PC-9 (cell line): ENCODE results near the gene RBM12. TPM values are rescaled to one million over a fixed set of nuclear protein-coding genes. Genes with fewer than 3 reads are reported as not detected.
"Not testable (repeated sequence)": the region's sequence is repeated elsewhere in the genome, so short reads cannot be mapped to it uniquely, and the experiment has no call there.

Experiments
- BruUV-seq: library from RNA; stranded (reverse); fragments of 400-500 nt; replicated peaks from 2 replicates; lab custom pipeline; 2021; lab: Mats Ljungman, UMichigan
- CTCF ChIA-PET: fragments of 300-600 bp; sonication (Branson Sonifier 250); formaldehyde crosslinking; loops from one replicate; lab custom pipeline; 2022; ENCODE audit warnings: antibody characterized with exemption; lab: Charles Lee
- POLR2A ChIA-PET: fragments of 300-600 bp; sonication (Branson Sonifier 250); formaldehyde crosslinking; loops from one replicate; lab custom pipeline; 2022; ENCODE audit warnings: antibody characterized with exemption; ENCODE audit not compliant: unreplicated experiment; lab: Charles Lee
- DNase-seq, 2 experiments: peaks; one replicate each; pipeline versions ENCODE4 v3.0.0 to v3.0.0-alpha.2; 2015 to 2022; ENCODE audit warnings: mixed read lengths in 1 of 2
- H2AFZ ChIP-seq: fragments of 200-600 bp; sonication (generic); 2 replicates; pipeline ENCODE4 v1.8.1; 2017; ENCODE audit warnings: antibody characterized with exemption
- H3F3A ChIP-seq: fragments of 200-600 bp; sonication (generic); 2 replicates; pipeline ENCODE4 v1.8.1; 2017; ENCODE audit warnings: antibody characterized with exemption, mild to moderate bottlenecking, low read depth; ENCODE audit not compliant: insufficient read depth
- H3K27ac ChIP-seq: fragments of 200-600 bp; sonication (generic); 2 replicates; pipeline ENCODE4 v1.6.1; 2016; ENCODE audit warnings: mixed run types
- H3K27me3 ChIP-seq: fragments of 200-600 bp; sonication (generic); 2 replicates; pipeline ENCODE4 v1.6.1; 2016; ENCODE audit warnings: low read depth, mixed run types; ENCODE audit not compliant: insufficient read depth
- H3K36me3 ChIP-seq: fragments of 200-600 bp; sonication (generic); 2 replicates; pipeline ENCODE4 v1.6.1; 2016; ENCODE audit warnings: low read depth, mixed run types
- H3K4me1 ChIP-seq: fragments of 200-600 bp; sonication (generic); replicated peaks from 2 replicates; pipeline ENCODE4 v1.6.1; 2016; ENCODE audit warnings: mixed run types; ENCODE audit not compliant: insufficient read depth
- H3K4me2 ChIP-seq: fragments of 200-600 bp; sonication (generic); 2 replicates; pipeline ENCODE4 v1.6.1; 2017; ENCODE audit warnings: mixed run types
- H3K4me3 ChIP-seq: fragments of 200-600 bp; sonication (generic); 2 replicates; pipeline ENCODE4 v1.6.1; 2016; ENCODE audit warnings: mixed run types
- H3K79me2 ChIP-seq: fragments of 200-600 bp; sonication (generic); 2 replicates; pipeline ENCODE4 v1.6.1; 2017; ENCODE audit warnings: low read depth, mixed run types
- H3K9me2 ChIP-seq: fragments of 200-600 bp; sonication (generic); 2 replicates; pipeline ENCODE4 v1.8.1; 2017; ENCODE audit warnings: mild to moderate bottlenecking; ENCODE audit not compliant: insufficient read depth
- H3K9me3 ChIP-seq: fragments of 200-600 bp; sonication (generic); 2 replicates; pipeline ENCODE4 v1.8.1; 2016; ENCODE audit warnings: low read depth; ENCODE audit not compliant: insufficient read depth
- H4K20me1 ChIP-seq: fragments of 200-600 bp; sonication (generic); 2 replicates; pipeline ENCODE4 v1.8.1; 2017; ENCODE audit not compliant: insufficient read depth
- EZH2 ChIP-seq: fragments of 200-600 bp; sonication (generic); IDR thresholded peaks from 2 replicates; pipeline ENCODE4 v1.8.0; 2017; ENCODE audit warnings: antibody characterized with exemption, low read depth
- intact Hi-C: fragments of 100-400 bp; cut with micrococcal nuclease; formaldehyde crosslinking; loops from one replicate; pipeline ENCODE4 v1.10.0; 2022; ENCODE audit not compliant: unreplicated experiment
- total RNA-seq: library from RNA; stranded (reverse); gene quantifications from 2 replicates; pipeline ENCODE4 v1.2.3, GENCODE V29; 2021
- TF ChIP-seq, protein P1 (sequence below): fragments of 200-600 bp; sonication (generic); conservative IDR thresholded peaks from 2 replicates; pipeline ENCODE4 v1.6.1; 2017; ENCODE audit warnings: mixed run types, antibody characterized with exemption, mild to moderate bottlenecking, moderate library complexity

RBM12 gene
- total RNA-seq, 1 experiment from 2014 or later: 81.2 TPM

DNA sequence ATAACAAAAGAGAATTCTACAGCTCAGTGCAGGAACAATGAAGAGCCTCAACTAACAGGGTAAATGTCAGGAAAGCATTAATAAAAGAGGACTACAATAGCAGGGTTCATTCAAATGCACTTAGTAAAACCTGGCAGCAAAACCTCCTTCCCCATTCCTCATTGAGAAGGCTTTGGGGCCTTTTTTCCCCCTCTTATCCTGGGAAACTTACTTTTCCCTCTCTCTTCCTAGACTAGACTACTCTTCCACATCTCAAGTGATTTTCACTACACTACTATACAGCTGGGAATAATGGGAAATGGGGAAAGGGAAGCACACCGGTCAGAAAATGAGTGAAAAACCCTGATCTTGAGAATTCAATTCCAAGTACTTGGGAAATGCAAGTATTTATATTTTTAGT, 44.6 kb upstream of the RBM12 start:
- no peak for DNase-seq
- CTCF ChIA-PET: no interaction called here
- Histone ChIP-seq H4K20me1 (peaks cover 95% of the 10 kb centered on the region), H3K79me2 (peaks cover 65% of the 10 kb centered on the region), H3F3A (peaks cover 97% of the 10 kb centered on the region), H3K36me3 (peaks cover 86% of the 10 kb centered on the region), H3K27ac (peak overlapping the region; percentile 24; the same call in 1 of the 2 replicates), H3K4me1 (no peaks in the 10 kb centered on the region), H3K9me3 (no peaks in the 10 kb centered on the region), H3K4me2 (no peak overlapping the region), H2AFZ (no peak overlapping the region), H3K4me3 (no peak overlapping the region), H3K9me2 (no peaks in the 10 kb centered on the region), H3K27me3 (no peaks in the 10 kb centered on the region)
- intact Hi-C loops: no loop called here
- TF ChIP-seq, protein P1, sequence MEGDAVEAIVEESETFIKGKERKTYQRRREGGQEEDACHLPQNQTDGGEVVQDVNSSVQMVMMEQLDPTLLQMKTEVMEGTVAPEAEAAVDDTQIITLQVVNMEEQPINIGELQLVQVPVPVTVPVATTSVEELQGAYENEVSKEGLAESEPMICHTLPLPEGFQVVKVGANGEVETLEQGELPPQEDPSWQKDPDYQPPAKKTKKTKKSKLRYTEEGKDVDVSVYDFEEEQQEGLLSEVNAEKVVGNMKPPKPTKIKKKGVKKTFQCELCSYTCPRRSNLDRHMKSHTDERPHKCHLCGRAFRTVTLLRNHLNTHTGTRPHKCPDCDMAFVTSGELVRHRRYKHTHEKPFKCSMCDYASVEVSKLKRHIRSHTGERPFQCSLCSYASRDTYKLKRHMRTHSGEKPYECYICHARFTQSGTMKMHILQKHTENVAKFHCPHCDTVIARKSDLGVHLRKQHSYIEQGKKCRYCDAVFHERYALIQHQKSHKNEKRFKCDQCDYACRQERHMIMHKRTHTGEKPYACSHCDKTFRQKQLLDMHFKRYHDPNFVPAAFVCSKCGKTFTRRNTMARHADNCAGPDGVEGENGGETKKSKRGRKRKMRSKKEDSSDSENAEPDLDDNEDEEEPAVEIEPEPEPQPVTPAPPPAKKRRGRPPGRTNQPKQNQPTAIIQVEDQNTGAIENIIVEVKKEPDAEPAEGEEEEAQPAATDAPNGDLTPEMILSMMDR: no peak
- no peak for TF ChIP-seq EZH2
- BruUV-seq: no TSS peak
- POLR2A ChIA-PET: interaction anchor here (0.7 kb wide), 1 partner anchor 19 kb away, joined by 5 read pairs; no protein-coding TSS in a partner anchor

DNA sequence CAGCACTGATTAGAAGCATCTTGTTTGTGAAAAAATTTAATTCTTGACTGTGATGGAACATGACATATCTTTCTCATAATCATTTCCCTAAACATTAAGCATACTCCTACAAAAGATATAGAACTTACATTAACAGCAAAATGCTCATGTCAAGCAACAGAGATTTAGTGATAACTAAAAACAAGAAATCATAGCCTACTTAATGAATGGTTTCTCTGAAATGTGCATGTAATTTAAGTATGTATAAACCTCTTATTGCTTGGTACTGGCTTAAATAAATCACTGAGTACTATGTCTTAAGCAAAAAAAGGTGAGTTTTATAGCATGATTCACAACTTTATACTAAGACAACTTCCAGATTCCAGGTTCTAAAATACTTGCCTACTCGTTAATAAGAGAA, 43.8 kb upstream of the RBM12 start:
- BruUV-seq: no TSS peak
- H3K79me2 ChIP-seq: peaks cover 67% of the 10 kb centered on the region
- no peaks in the 10 kb centered on the region for H3K9me3 ChIP-seq

DNA sequence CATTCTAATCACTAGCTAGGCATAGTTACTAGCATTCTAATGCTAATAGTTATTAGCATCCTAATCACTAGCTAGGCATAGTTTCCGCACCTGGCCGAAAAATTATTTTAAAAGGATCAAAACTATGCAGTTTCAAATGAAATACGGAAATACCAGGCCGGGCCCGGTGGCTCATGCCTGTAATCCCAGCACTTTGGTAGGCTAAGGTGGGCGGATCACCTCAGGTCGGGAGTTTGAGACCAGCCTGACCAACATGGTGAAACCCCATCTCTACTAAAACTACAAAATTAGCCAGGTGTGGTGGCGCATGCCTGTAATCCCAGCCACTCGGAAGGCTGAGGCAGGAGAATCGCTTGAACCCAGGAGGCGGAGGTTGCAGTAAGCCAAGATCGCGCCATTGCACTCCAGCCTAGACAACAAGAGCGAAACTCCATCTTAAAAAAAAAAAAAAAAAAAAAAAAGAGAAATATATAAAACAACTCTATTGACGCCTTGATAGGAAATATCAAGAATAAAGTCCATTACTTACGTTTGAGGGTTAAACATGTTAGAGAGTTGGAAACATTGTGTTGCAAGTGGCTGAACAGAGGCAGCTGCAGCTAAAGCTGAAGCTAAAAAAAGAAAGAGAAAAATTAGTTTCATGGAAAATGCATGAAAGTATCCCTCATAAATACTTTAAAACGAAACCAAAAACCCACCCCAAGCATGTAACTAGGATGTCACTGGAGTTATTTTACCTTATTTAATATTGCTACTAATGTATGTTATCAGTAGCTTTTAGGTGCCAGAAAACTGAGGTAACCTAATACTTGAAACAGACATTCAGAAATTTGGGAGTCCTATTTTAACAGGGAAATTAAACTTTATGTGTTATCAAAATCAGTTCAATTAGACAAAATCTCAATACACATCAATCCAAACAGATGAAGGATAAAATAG, 42.2 kb upstream of the RBM12 start:
- Histone ChIP-seq H3K79me2 (peaks cover 57% of the 10 kb centered on the region), H3F3A (peaks cover 100% of the 10 kb centered on the region), H3K36me3 (peaks cover 79% of the 10 kb centered on the region), H4K20me1 (peaks cover 98% of the 10 kb centered on the region)
- H3K9me3 ChIP-seq, BruUV-seq, H3K9me2 ChIP-seq, H3K4me3 ChIP-seq, DNase-seq, H2AFZ ChIP-seq, H3K4me2 ChIP-seq, intact Hi-C loops, H3K27me3 ChIP-seq, H3K4me1 ChIP-seq, H3K27ac ChIP-seq: not testable (repeated sequence)
- POLR2A ChIA-PET: interaction anchor here (0.6 kb wide), 1 partner anchor 275 kb away, joined by 3 read pairs; no protein-coding TSS in a partner anchor
- CTCF ChIA-PET: interaction anchor here (0.6 kb wide), 1 partner anchor 378 kb away, joined by 3 read pairs; no protein-coding TSS in a partner anchor

More for the DNA sequence above, 43.8 kb upstream of the RBM12 start:
- POLR2A ChIA-PET: no interaction called here
- Histone ChIP-seq H3K36me3 (peaks cover 87% of the 10 kb centered on the region), H3K27ac (no peak overlapping the region; the same call in 1 of the 2 replicates), H4K20me1 (peaks cover 95% of the 10 kb centered on the region), H3K4me3 (no peak overlapping the region), H3K27me3 (no peaks in the 10 kb centered on the region), H2AFZ (no peak overlapping the region), H3F3A (peaks cover 97% of the 10 kb centered on the region), H3K4me1 (no peaks in the 10 kb centered on the region), H3K9me2 (no peaks in the 10 kb centered on the region), H3K4me2 (no peak overlapping the region)
- intact Hi-C loops: no loop called here
- CTCF ChIA-PET: no interaction called here
- no peak for TF ChIP-seq EZH2
- TF ChIP-seq, protein P1: no peak
- DNase-seq: no peak

DNA sequence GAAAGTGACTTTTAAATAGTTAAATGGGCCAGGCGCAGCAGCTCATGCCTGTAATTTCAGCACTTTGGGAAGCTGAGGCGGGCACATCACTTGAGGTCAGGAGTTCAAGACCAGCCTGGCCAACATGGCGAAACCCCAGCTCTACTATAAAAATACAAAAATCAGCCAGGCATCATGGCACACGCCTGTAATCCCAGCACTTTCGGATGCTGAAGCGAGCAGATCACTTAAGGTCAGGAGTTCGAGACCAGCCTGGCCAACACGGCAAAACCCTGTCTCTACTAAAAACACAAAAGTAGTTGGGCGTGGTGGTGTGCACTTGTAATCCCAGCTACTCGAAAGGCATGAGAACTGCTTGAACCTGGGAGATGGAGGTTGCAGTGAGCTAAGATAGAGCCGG, 41.2 kb upstream of the RBM12 start:
- H3K4me1 ChIP-seq, H3K27ac ChIP-seq, H3K4me3 ChIP-seq, intact Hi-C loops, DNase-seq, H3K27me3 ChIP-seq, H3K9me3 ChIP-seq, CTCF ChIA-PET, H2AFZ ChIP-seq, H3K9me2 ChIP-seq, H3K4me2 ChIP-seq, BruUV-seq: not testable (repeated sequence)
- Histone ChIP-seq H4K20me1 (peaks cover 96% of the 10 kb centered on the region), H3F3A (peaks cover 100% of the 10 kb centered on the region), H3K79me2 (peaks cover 51% of the 10 kb centered on the region), H3K36me3 (peaks cover 74% of the 10 kb centered on the region)
- POLR2A ChIA-PET: interaction anchor here (0.6 kb wide), 1 partner anchor 276 kb away, joined by 3 read pairs; no protein-coding TSS in a partner anchor
